DOHH2 (cell line): ENCODE results near the gene C3orf49.

Experiments used
- CTCF ChIP-seq: fragments of 200-600 bp; sonication (generic); IDR thresholded peaks from one replicate; pipeline ENCODE4 v1.5.1; 2014; ENCODE audit warnings: antibody characterized with exemption, mild to moderate bottlenecking, low read depth, low read length; ENCODE audit not compliant: poor library complexity, severe bottlenecking
- EZH2phosphoT487 ChIP-seq: fragments of 200-600 bp; sonication (generic); IDR thresholded peaks from 2 replicates; pipeline ENCODE4 v1.6.1; 2017; ENCODE audit warnings: borderline replicate concordance, mild to moderate bottlenecking, antibody characterized with exemption, low read length, moderate library complexity, mixed read lengths

- TF ChIP-seq CTCF (no peak), EZH2phosphoT487 (no peak)
These were observed 23.0 kb downstream of the C3orf49 start for GRCh38 chr3:63842127-63842526.
